ENCODE measurements around the gene EBNA1BP2. TPM values are rescaled to one million over a fixed set of nuclear protein-coding genes. Genes with fewer than 3 reads are reported as not detected.

EBNA1BP2 gene
- total and polyA plus RNA-seq, 10 of the 15 experiments (the other 5 are each of a cell fraction or from before 2014, with no cell fraction given): 57.5 to 275 (median 133) TPM

Small RNAs within 50 kb of the gene (microRNA-seq; reads per million reads assigned to microRNA genes)
- gene MIR6733: 1.5 reads per million

Small RNAs within 50 kb of the gene (small RNA-seq; reads per million reads assigned to genes)
- gene RNA5SP46: not detected

Other genes starting within 250 kb of the EBNA1BP2 start
Only the 7 nearest of the 10 such genes appear.
- gene CFAP57, start within 50 bp of the EBNA1BP2 start, total RNA-seq (2014; rRNA removed): 0.54 and 0.56 TPM in 2 replicates
- 0.88 and 1.4 TPM in 2 replicates for gene CFAP57, start within 50 bp of the EBNA1BP2 start, total RNA-seq (2014; rRNA removed; fragmentation: Illumina TruSeq; extraction: Trizol)
- gene CFAP57, start within 50 bp of the EBNA1BP2 start, total RNA-seq (2021): 0.77 and 1.2 TPM in 2 replicates
- gene CFAP57, start within 50 bp of the EBNA1BP2 start, polyA plus RNA-seq (2011; rRNA removed): 4.8 and 6.2 TPM in 2 replicates
- 1.3 and 1.6 TPM in 2 replicates for gene CFAP57, start within 50 bp of the EBNA1BP2 start, polyA plus RNA-seq (2014; fragmentation: Illumina TruSeq; extraction: Trizol)
- under 1 TPM; 0.45 to 0.60 TPM for gene CFAP57, start within 50 bp of the EBNA1BP2 start, polyA plus RNA-seq (2014; fragmentation: Nextera tagmentation; extraction: Ambion mirVana)
- gene CFAP57, start within 50 bp of the EBNA1BP2 start, polyA plus RNA-seq (2014; rRNA removed): 1.0 and 1.3 TPM in 2 replicates
- gene CFAP57, start within 50 bp of the EBNA1BP2 start, polyA plus RNA-seq (2016; fragmentation: Nextera tagmentation; extraction: Ambion mirVana): 1 to 10 TPM; 1.8 to 2.1 TPM
- not detected in 2 replicates for gene TMEM125, start 97.7 kb upstream of the EBNA1BP2 start, total RNA-seq (2014; rRNA removed)
- not detected in 2 replicates for gene TMEM125, start 97.7 kb upstream of the EBNA1BP2 start, total RNA-seq (2014; rRNA removed; fragmentation: Illumina TruSeq; extraction: Trizol)
- 0.28 and 1.1 TPM in 2 replicates for gene TMEM125, start 97.7 kb upstream of the EBNA1BP2 start, total RNA-seq (2021)
- not detected in 2 replicates for gene TMEM125, start 97.7 kb upstream of the EBNA1BP2 start, polyA plus RNA-seq (2011; rRNA removed)
- gene TMEM125, start 97.7 kb upstream of the EBNA1BP2 start, polyA plus RNA-seq (2014; fragmentation: Illumina TruSeq; extraction: Trizol): not detected in 2 replicates
- gene TMEM125, start 97.7 kb upstream of the EBNA1BP2 start, polyA plus RNA-seq (2014; fragmentation: Nextera tagmentation; extraction: Ambion mirVana): not detected
- not detected in 2 replicates for gene TMEM125, start 97.7 kb upstream of the EBNA1BP2 start, polyA plus RNA-seq (2014; rRNA removed)
- gene TMEM125, start 97.7 kb upstream of the EBNA1BP2 start, polyA plus RNA-seq (2016; fragmentation: Nextera tagmentation; extraction: Ambion mirVana): not detected
- gene C1orf210, start 113.3 kb upstream of the EBNA1BP2 start, total RNA-seq (2014; rRNA removed): not detected in 2 replicates
- not detected in 2 replicates for gene C1orf210, start 113.3 kb upstream of the EBNA1BP2 start, total RNA-seq (2014; rRNA removed; fragmentation: Illumina TruSeq; extraction: Trizol)
- not detected in 2 replicates for gene C1orf210, start 113.3 kb upstream of the EBNA1BP2 start, total RNA-seq (2021)
- gene C1orf210, start 113.3 kb upstream of the EBNA1BP2 start, polyA plus RNA-seq (2011; rRNA removed): 0.07 TPM in 1 of 2 replicates, not detected in the other
- not detected in 2 replicates for gene C1orf210, start 113.3 kb upstream of the EBNA1BP2 start, polyA plus RNA-seq (2014; fragmentation: Illumina TruSeq; extraction: Trizol)
- not detected for gene C1orf210, start 113.3 kb upstream of the EBNA1BP2 start, polyA plus RNA-seq (2014; fragmentation: Nextera tagmentation; extraction: Ambion mirVana)
- not detected in 2 replicates for gene C1orf210, start 113.3 kb upstream of the EBNA1BP2 start, polyA plus RNA-seq (2014; rRNA removed)
- not detected for gene C1orf210, start 113.3 kb upstream of the EBNA1BP2 start, polyA plus RNA-seq (2016; fragmentation: Nextera tagmentation; extraction: Ambion mirVana)
- gene TIE1, start 128.7 kb upstream of the EBNA1BP2 start, total RNA-seq (2014; rRNA removed): 1.7 and 2.0 TPM in 2 replicates
- gene TIE1, start 128.7 kb upstream of the EBNA1BP2 start, total RNA-seq (2014; rRNA removed; fragmentation: Illumina TruSeq; extraction: Trizol): 0.58 and 0.64 TPM in 2 replicates
- gene TIE1, start 128.7 kb upstream of the EBNA1BP2 start, total RNA-seq (2021): 3.3 and 3.9 TPM in 2 replicates
- 1.7 and 3.4 TPM in 2 replicates for gene TIE1, start 128.7 kb upstream of the EBNA1BP2 start, polyA plus RNA-seq (2011; rRNA removed)
- 0.43 and 0.62 TPM in 2 replicates for gene TIE1, start 128.7 kb upstream of the EBNA1BP2 start, polyA plus RNA-seq (2014; fragmentation: Illumina TruSeq; extraction: Trizol)
- under 1 TPM; 0.26 to 0.40 TPM for gene TIE1, start 128.7 kb upstream of the EBNA1BP2 start, polyA plus RNA-seq (2014; fragmentation: Nextera tagmentation; extraction: Ambion mirVana)
- 2.5 TPM in 2 replicates for gene TIE1, start 128.7 kb upstream of the EBNA1BP2 start, polyA plus RNA-seq (2014; rRNA removed)
- 1 to 10 TPM; 1.2 to 1.5 TPM for gene TIE1, start 128.7 kb upstream of the EBNA1BP2 start, polyA plus RNA-seq (2016; fragmentation: Nextera tagmentation; extraction: Ambion mirVana)
- gene MPL, start 165.5 kb upstream of the EBNA1BP2 start, total RNA-seq (2014; rRNA removed): not detected in 2 replicates
- gene MPL, start 165.5 kb upstream of the EBNA1BP2 start, total RNA-seq (2014; rRNA removed; fragmentation: Illumina TruSeq; extraction: Trizol): not detected in 2 replicates
- gene MPL, start 165.5 kb upstream of the EBNA1BP2 start, total RNA-seq (2021): not detected in 2 replicates
- not detected in 2 replicates for gene MPL, start 165.5 kb upstream of the EBNA1BP2 start, polyA plus RNA-seq (2011; rRNA removed)
- gene MPL, start 165.5 kb upstream of the EBNA1BP2 start, polyA plus RNA-seq (2014; fragmentation: Illumina TruSeq; extraction: Trizol): not detected in 2 replicates
- not detected for gene MPL, start 165.5 kb upstream of the EBNA1BP2 start, polyA plus RNA-seq (2014; fragmentation: Nextera tagmentation; extraction: Ambion mirVana)
- gene MPL, start 165.5 kb upstream of the EBNA1BP2 start, polyA plus RNA-seq (2014; rRNA removed): not detected in 2 replicates
- gene MPL, start 165.5 kb upstream of the EBNA1BP2 start, polyA plus RNA-seq (2016; fragmentation: Nextera tagmentation; extraction: Ambion mirVana): not detected
- gene CDC20, start 186.7 kb upstream of the EBNA1BP2 start, total RNA-seq (2014; rRNA removed): 197 and 213 TPM in 2 replicates
- 81.5 and 82.0 TPM in 2 replicates for gene CDC20, start 186.7 kb upstream of the EBNA1BP2 start, total RNA-seq (2014; rRNA removed; fragmentation: Illumina TruSeq; extraction: Trizol)
- gene CDC20, start 186.7 kb upstream of the EBNA1BP2 start, total RNA-seq (2021): 192 and 205 TPM in 2 replicates
- gene CDC20, start 186.7 kb upstream of the EBNA1BP2 start, polyA plus RNA-seq (2011; rRNA removed): 37.3 and 103 TPM in 2 replicates
- gene CDC20, start 186.7 kb upstream of the EBNA1BP2 start, polyA plus RNA-seq (2014; fragmentation: Illumina TruSeq; extraction: Trizol): 91.9 and 135 TPM in 2 replicates
- gene CDC20, start 186.7 kb upstream of the EBNA1BP2 start, polyA plus RNA-seq (2014; fragmentation: Nextera tagmentation; extraction: Ambion mirVana): 10 to 100 TPM; 36.3 to 63.1 TPM
- 165 and 225 TPM in 2 replicates for gene CDC20, start 186.7 kb upstream of the EBNA1BP2 start, polyA plus RNA-seq (2014; rRNA removed)
- gene CDC20, start 186.7 kb upstream of the EBNA1BP2 start, polyA plus RNA-seq (2016; fragmentation: Nextera tagmentation; extraction: Ambion mirVana): 100 to 1,000 TPM; 299 to 347 TPM
- 77.4 and 88.2 TPM in 2 replicates for gene ELOVL1, start 195.7 kb upstream of the EBNA1BP2 start, total RNA-seq (2014; rRNA removed)
- gene ELOVL1, start 195.7 kb upstream of the EBNA1BP2 start, total RNA-seq (2014; rRNA removed; fragmentation: Illumina TruSeq; extraction: Trizol): 55.4 and 58.5 TPM in 2 replicates
- gene ELOVL1, start 195.7 kb upstream of the EBNA1BP2 start, total RNA-seq (2021): 66.8 and 68.0 TPM in 2 replicates
- gene ELOVL1, start 195.7 kb upstream of the EBNA1BP2 start, polyA plus RNA-seq (2011; rRNA removed): 88.7 and 139 TPM in 2 replicates
- 102 and 126 TPM in 2 replicates for gene ELOVL1, start 195.7 kb upstream of the EBNA1BP2 start, polyA plus RNA-seq (2014; fragmentation: Illumina TruSeq; extraction: Trizol)
- gene ELOVL1, start 195.7 kb upstream of the EBNA1BP2 start, polyA plus RNA-seq (2014; fragmentation: Nextera tagmentation; extraction: Ambion mirVana): 10 to 100 TPM; 62.7 to 68.4 TPM
- 91.3 and 97.8 TPM in 2 replicates for gene ELOVL1, start 195.7 kb upstream of the EBNA1BP2 start, polyA plus RNA-seq (2014; rRNA removed)
- 100 to 1,000 TPM in 1 of 2 experiments, 10 to 100 TPM in 1; 92.6 to 111 TPM for gene ELOVL1, start 195.7 kb upstream of the EBNA1BP2 start, polyA plus RNA-seq (2016; fragmentation: Nextera tagmentation; extraction: Ambion mirVana)